GM23338 (cell line): ENCODE data around the gene NDFIP1.

Source experiments
- EZH2 ChIP-seq: fragments of 200-600 bp; sonication (generic); IDR thresholded peaks from one replicate; pipeline ENCODE4 v1.8.0; 2017; ENCODE audit warnings: antibody characterized with exemption, mild to moderate bottlenecking, low read depth; ENCODE audit not compliant: unreplicated experiment
- POLR2AphosphoS5 ChIP-seq: IDR thresholded peaks from 2 replicates; pipeline ENCODE4 v1.6.1; 2016; ENCODE audit warnings: antibody characterized with exemption, low read depth
- STAT1 ChIP-seq: IDR thresholded peaks from one replicate; pipeline ENCODE4 v1.6.1; 2016; ENCODE audit warnings: antibody characterized with exemption; ENCODE audit not compliant: unreplicated experiment
- TF ChIP-seq, protein P1 (sequence below), 2 experiments: fragments of 200-600 bp in 1 of 2; sonication (generic) in 1 of 2; conservative IDR thresholded peaks; 2 replicates each; pipeline versions ENCODE4 v1.5.1 to v1.6.1; 2016 to 2017; ENCODE audit warnings: antibody characterized with exemption in 2 of 2, low read depth in 2 of 2, mild to moderate bottlenecking in 2 of 2, moderate library complexity in 1 of 2
- TF ChIP-seq, protein P2 (sequence below): IDR thresholded peaks from one replicate; pipeline ENCODE4 v1.6.1; 2018; ENCODE audit warnings: antibody characterized with exemption; ENCODE audit not compliant: unreplicated experiment

DNA sequence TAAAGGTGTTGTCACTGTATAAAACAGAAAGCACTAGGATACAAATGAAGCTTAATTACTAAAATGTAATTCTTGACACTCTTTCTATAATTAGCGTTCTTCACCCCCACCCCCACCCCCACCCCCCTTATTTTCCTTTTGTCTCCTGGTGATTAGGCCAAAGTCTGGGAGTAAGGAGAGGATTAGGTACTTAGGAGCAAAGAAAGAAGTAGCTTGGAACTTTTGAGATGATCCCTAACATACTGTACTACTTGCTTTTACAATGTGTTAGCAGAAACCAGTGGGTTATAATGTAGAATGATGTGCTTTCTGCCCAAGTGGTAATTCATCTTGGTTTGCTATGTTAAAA lies 43.8 kb downstream of the NDFIP1 start:
- TF ChIP-seq, protein P1, sequence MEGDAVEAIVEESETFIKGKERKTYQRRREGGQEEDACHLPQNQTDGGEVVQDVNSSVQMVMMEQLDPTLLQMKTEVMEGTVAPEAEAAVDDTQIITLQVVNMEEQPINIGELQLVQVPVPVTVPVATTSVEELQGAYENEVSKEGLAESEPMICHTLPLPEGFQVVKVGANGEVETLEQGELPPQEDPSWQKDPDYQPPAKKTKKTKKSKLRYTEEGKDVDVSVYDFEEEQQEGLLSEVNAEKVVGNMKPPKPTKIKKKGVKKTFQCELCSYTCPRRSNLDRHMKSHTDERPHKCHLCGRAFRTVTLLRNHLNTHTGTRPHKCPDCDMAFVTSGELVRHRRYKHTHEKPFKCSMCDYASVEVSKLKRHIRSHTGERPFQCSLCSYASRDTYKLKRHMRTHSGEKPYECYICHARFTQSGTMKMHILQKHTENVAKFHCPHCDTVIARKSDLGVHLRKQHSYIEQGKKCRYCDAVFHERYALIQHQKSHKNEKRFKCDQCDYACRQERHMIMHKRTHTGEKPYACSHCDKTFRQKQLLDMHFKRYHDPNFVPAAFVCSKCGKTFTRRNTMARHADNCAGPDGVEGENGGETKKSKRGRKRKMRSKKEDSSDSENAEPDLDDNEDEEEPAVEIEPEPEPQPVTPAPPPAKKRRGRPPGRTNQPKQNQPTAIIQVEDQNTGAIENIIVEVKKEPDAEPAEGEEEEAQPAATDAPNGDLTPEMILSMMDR (conservative IDR thresholded peaks at IDR 0.05; ENCODE audit: low read depth in 2 of 2) = no peak
- TF ChIP-seq EZH2 (no peak), STAT1 (no peak), POLR2AphosphoS5 (no peak)
- TF ChIP-seq, protein P2, sequence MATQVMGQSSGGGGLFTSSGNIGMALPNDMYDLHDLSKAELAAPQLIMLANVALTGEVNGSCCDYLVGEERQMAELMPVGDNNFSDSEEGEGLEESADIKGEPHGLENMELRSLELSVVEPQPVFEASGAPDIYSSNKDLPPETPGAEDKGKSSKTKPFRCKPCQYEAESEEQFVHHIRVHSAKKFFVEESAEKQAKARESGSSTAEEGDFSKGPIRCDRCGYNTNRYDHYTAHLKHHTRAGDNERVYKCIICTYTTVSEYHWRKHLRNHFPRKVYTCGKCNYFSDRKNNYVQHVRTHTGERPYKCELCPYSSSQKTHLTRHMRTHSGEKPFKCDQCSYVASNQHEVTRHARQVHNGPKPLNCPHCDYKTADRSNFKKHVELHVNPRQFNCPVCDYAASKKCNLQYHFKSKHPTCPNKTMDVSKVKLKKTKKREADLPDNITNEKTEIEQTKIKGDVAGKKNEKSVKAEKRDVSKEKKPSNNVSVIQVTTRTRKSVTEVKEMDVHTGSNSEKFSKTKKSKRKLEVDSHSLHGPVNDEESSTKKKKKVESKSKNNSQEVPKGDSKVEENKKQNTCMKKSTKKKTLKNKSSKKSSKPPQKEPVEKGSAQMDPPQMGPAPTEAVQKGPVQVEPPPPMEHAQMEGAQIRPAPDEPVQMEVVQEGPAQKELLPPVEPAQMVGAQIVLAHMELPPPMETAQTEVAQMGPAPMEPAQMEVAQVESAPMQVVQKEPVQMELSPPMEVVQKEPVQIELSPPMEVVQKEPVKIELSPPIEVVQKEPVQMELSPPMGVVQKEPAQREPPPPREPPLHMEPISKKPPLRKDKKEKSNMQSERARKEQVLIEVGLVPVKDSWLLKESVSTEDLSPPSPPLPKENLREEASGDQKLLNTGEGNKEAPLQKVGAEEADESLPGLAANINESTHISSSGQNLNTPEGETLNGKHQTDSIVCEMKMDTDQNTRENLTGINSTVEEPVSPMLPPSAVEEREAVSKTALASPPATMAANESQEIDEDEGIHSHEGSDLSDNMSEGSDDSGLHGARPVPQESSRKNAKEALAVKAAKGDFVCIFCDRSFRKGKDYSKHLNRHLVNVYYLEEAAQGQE = no peak
